SK-N-SH (cell line): Measurements from ENCODE around the gene BANF1. TPM values are rescaled to one million over a fixed set of nuclear protein-coding genes. Genes with fewer than 3 reads are reported as not detected.

Experiments
- CTCF ChIA-PET: fragments of 300-600, 350-600 bp; formaldehyde crosslinking; extraction: SDS; loops from one replicate; lab custom pipeline; 2021; lab: Yijun Ruan, JAX
- POLR2A ChIA-PET: fragments of 350-600 bp; sonication (Branson Sonifier 250); formaldehyde crosslinking; extraction: SDS; loops from one replicate; lab custom pipeline; 2020; ENCODE audit warnings: antibody characterized with exemption, inconsistent platforms; lab: Yijun Ruan, JAX
- DNase-seq: peaks from one replicate; pipeline ENCODE4 v3.0.0; 2012
- H2AFZ ChIP-seq: fragments of 200-600 bp; sonication (generic); 2 replicates; pipeline ENCODE4 v1.8.1; 2016; ENCODE audit warnings: antibody characterized with exemption, mild to moderate bottlenecking, low read depth
- H3F3A ChIP-seq: fragments of 200-600 bp; sonication (generic); replicated peaks from 2 replicates; pipeline ENCODE3; 2016; ENCODE audit warnings: antibody characterized with exemption, mild to moderate bottlenecking; ENCODE audit not compliant: insufficient read depth
- H3K27ac ChIP-seq, 2 experiments: fragments of 200-500 bp in 1 of 2; fragments of 200-600 bp in 1 of 2; sonication (Bioruptor generic) in 1 of 2; sonication (generic), shearing (Covaris generic) in 1 of 2; 2 replicates each; pipeline versions ENCODE4 v1.5.1 to v1.6.1; 2014 to 2016; ENCODE audit warnings: low read depth in 2 of 2, inconsistent platforms in 1 of 2, low read length in 1 of 2, mild to moderate bottlenecking in 1 of 2, mixed read lengths in 1 of 2
- H3K27me3 ChIP-seq: fragments of 200-600 bp; sonication (generic), shearing (Covaris generic); 2 replicates; pipeline ENCODE4 v1.6.1; 2016; ENCODE audit warnings: mixed run types; ENCODE audit not compliant: insufficient read depth
- H3K36me3 ChIP-seq, 2 experiments: fragments of 200-500 bp in 1 of 2; fragments of 200-600 bp in 1 of 2; sonication (Bioruptor generic) in 1 of 2; sonication (generic) in 1 of 2; replicated peaks in 1 of 2; 2 replicates each; pipeline versions ENCODE3 to v1.5.1; 2014 to 2016; ENCODE audit warnings: low read length in 1 of 2, mild to moderate bottlenecking in 1 of 2; ENCODE audit not compliant: insufficient read depth in 2 of 2, control insufficient read depth in 1 of 2
- H3K4me1 ChIP-seq, 2 experiments: fragments of 200-500 bp in 1 of 2; fragments of 200-600 bp in 1 of 2; sonication (Bioruptor generic) in 1 of 2; sonication (generic), shearing (Covaris generic) in 1 of 2; 2 replicates each; pipeline versions ENCODE4 v1.5.1 to v1.6.1; 2014 to 2016; ENCODE audit warnings: low read depth in 1 of 2, low read length in 1 of 2, mixed run types in 1 of 2; ENCODE audit not compliant: insufficient read depth in 2 of 2, control insufficient read depth in 1 of 2
- H3K4me2 ChIP-seq: fragments of 200-600 bp; sonication (generic), shearing (Covaris generic); 2 replicates; pipeline ENCODE4 v1.6.1; 2017; ENCODE audit warnings: mixed run types
- H3K4me3 ChIP-seq, 2 experiments: fragments of 200-500 bp in 1 of 2; fragments of 200-600 bp in 1 of 2; sonication (Bioruptor generic) in 1 of 2; sonication (generic), shearing (Covaris generic) in 1 of 2; 2 replicates each; pipeline versions ENCODE4 v1.5.1 to v1.8.1; 2014 to 2016; ENCODE audit warnings: low read depth in 2 of 2, inconsistent platforms in 1 of 2, low read length in 1 of 2, mild to moderate bottlenecking in 1 of 2, mixed read lengths in 1 of 2, moderate library complexity in 1 of 2
- H3K79me2 ChIP-seq: fragments of 200-600 bp; sonication (generic); 2 replicates; pipeline ENCODE4 v1.8.1; 2017; ENCODE audit warnings: mild to moderate bottlenecking; ENCODE audit not compliant: insufficient read depth
- H3K9ac ChIP-seq: fragments of 200-600 bp; sonication (generic); 2 replicates; pipeline ENCODE4 v1.6.1; 2017; ENCODE audit warnings: mixed run types
- H3K9me2 ChIP-seq: fragments of 200-600 bp; sonication (generic); 2 replicates; pipeline ENCODE4 v1.6.1; 2017; ENCODE audit warnings: mixed run types
- H3K9me3 ChIP-seq: fragments of 200-600 bp; sonication (generic); 2 replicates; pipeline ENCODE4 v1.6.1; 2017; ENCODE audit warnings: mixed run types, mild to moderate bottlenecking, moderate library complexity
- H4K20me1 ChIP-seq: fragments of 200-600 bp; sonication (generic); 2 replicates; pipeline ENCODE4 v1.6.1; 2017; ENCODE audit warnings: mild to moderate bottlenecking, mixed run types; ENCODE audit not compliant: insufficient read depth
- FOSL2 ChIP-seq: IDR thresholded peaks from 2 replicates; pipeline ENCODE4 v1.4.0; 2012; ENCODE audit warnings: low read depth, mild to moderate bottlenecking, moderate library complexity, borderline replicate concordance
- FOXJ3 ChIP-seq: sonication (generic); formaldehyde crosslinking; IDR thresholded peaks from 2 replicates; pipeline ENCODE4 v1.5.1; 2020; ENCODE audit warnings: mild to moderate bottlenecking, missing genetic modification reagents
- NFIC ChIP-seq: IDR thresholded peaks from 2 replicates; pipeline ENCODE4 v1.4.0; 2012; ENCODE audit warnings: borderline replicate concordance
- NRF1 ChIP-seq: IDR thresholded peaks from 2 replicates; pipeline ENCODE4 v1.6.1; 2012; ENCODE audit warnings: low read depth, mild to moderate bottlenecking, low read length
- SMC3 ChIP-seq: IDR thresholded peaks from 2 replicates; pipeline ENCODE4 v1.6.1; 2012; ENCODE audit warnings: low read depth, low read length, improper control_type of control experiment
- TAF1 ChIP-seq: IDR thresholded peaks from 2 replicates; pipeline ENCODE4 v1.6.1; 2012; ENCODE audit warnings: low read depth, mild to moderate bottlenecking, low read length, moderate library complexity, borderline replicate concordance
- YY1 ChIP-seq: IDR thresholded peaks from 2 replicates; pipeline ENCODE4 v1.4.0; 2012; ENCODE audit warnings: low read depth, mild to moderate bottlenecking
- WGBS: methylation state at CpG from one replicate; pipeline ENCODE4 v1.1.6; 2017; ENCODE audit warnings: low lambda C conversion rate; 5-methylcytosine and 5-hydroxymethylcytosine counted together
- polyA plus RNA-seq, 3 experiments: library from polyadenylated mRNA; depleted of rRNA; stranded (reverse); fragments of >200 nt; gene quantifications; 2 replicates each; pipeline ENCODE4 v1.2.3, GENCODE V29; 2012
- TF ChIP-seq, protein P1 (sequence below): fragments of 200-600 bp; sonication (generic); IDR thresholded peaks from 2 replicates; pipeline ENCODE4 v1.6.1; 2017; ENCODE audit warnings: antibody characterized with exemption, mild to moderate bottlenecking, moderate library complexity
- TF ChIP-seq, protein P2 (sequence below): IDR thresholded peaks from 2 replicates; pipeline ENCODE4; 2012
- TF ChIP-seq, protein P3 (sequence below): IDR thresholded peaks from 2 replicates; pipeline ENCODE4 v1.4.0; 2012; ENCODE audit warnings: low read depth, borderline replicate concordance

BANF1 gene
- polyA plus RNA-seq, 1 of the 3 experiments (the other 2 are of a cell fraction), result 382 TPM

DNA sequence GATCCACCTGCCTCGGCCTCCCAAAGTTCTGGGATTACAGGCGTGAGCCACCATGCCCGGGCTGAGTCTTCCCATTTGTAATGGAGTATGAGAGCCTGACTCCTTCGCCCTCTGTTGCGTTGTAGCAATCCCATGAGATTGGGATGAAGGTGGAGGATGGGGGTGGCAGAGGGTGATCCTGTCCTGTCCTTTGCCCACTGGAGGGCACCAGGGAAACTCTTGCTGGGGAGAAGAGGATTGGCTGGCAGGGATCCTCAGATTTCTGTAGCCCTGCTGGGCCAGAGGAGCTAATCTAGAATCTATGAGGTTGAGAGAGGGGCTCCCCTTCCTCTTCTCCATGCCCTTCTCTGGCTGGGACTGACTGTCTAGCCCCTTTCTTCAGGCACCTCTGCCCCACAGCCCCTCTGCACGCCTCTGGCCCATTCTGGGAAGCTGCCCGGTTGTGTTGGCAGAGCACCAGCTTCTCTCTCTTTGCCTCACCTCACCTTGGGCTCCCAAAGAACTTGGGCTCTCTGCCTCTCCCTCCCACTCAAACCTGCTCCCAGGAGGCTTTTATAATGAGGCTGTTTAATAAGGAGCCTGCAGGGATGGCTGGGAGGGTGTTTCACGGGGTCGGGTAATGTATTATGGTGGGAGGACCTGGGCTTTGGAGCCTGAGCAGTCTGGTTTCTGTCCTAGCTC, 33.5 kb downstream of the BANF1 start:
- Histone ChIP-seq H3K9me3 (no peaks in the 10 kb centered on the region), H4K20me1 (no peaks in the 10 kb centered on the region), H3K9me2 (no peaks in the 10 kb centered on the region), H3K27ac (no peak overlapping the region), H2AFZ (no peak overlapping the region), H3F3A (no peaks in the 10 kb centered on the region), H3K4me1 (no peaks in the 10 kb centered on the region), H3K4me2 (no peak overlapping the region), H3K79me2 (no peaks in the 10 kb centered on the region), H3K9ac (no peak overlapping the region), H3K27me3 (no peaks in the 10 kb centered on the region), H3K4me3 (no peak overlapping the region), H3K36me3 (no peaks in the 10 kb centered on the region)
- TF ChIP-seq NFIC, result no peak
- TF ChIP-seq, protein P1, sequence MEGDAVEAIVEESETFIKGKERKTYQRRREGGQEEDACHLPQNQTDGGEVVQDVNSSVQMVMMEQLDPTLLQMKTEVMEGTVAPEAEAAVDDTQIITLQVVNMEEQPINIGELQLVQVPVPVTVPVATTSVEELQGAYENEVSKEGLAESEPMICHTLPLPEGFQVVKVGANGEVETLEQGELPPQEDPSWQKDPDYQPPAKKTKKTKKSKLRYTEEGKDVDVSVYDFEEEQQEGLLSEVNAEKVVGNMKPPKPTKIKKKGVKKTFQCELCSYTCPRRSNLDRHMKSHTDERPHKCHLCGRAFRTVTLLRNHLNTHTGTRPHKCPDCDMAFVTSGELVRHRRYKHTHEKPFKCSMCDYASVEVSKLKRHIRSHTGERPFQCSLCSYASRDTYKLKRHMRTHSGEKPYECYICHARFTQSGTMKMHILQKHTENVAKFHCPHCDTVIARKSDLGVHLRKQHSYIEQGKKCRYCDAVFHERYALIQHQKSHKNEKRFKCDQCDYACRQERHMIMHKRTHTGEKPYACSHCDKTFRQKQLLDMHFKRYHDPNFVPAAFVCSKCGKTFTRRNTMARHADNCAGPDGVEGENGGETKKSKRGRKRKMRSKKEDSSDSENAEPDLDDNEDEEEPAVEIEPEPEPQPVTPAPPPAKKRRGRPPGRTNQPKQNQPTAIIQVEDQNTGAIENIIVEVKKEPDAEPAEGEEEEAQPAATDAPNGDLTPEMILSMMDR, result no peak
- TF ChIP-seq, protein P2, sequence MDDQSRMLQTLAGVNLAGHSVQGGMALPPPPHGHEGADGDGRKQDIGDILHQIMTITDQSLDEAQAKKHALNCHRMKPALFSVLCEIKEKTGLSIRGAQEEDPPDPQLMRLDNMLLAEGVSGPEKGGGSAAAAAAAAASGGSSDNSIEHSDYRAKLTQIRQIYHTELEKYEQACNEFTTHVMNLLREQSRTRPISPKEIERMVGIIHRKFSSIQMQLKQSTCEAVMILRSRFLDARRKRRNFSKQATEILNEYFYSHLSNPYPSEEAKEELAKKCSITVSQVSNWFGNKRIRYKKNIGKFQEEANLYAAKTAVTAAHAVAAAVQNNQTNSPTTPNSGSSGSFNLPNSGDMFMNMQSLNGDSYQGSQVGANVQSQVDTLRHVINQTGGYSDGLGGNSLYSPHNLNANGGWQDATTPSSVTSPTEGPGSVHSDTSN, result no peak
- 28% methylated on average over 7 of the region's 9 CpGs for WGBS
- CTCF ChIA-PET, result interaction anchor here (0.8 to 8.8 kb wide), 6 partner anchors 9 to 324 kb away, joined by 3 to 55 read pairs (median 4); partner anchors contain the start of gene CATSPER1
- DNase-seq, result no peak
- POLR2A ChIA-PET, result no interaction called here

DNA sequence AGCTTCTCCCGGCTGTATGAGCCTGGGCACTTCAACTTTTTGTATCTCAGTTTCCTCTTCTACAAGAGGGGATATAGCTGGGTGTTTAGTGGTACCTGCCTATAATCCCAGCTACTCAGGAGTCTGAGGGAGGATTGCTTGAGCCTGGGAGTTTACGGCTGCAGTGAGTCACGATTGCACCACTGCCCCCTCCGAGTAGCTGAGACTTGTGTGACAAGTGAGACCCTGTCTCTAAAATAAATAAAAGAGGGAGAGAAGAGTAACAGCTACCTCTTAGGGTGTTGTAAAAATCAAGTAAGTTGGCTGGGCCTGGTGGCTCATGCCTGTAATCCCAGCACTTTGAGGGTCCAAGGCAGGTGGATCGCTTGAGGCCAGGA, 34.0 kb downstream of the BANF1 start:
- Histone ChIP-seq H3K9me2 (no peaks in the 10 kb centered on the region), H3K36me3 (peaks cover 0 to 3% of the 10 kb centered on the region in 2 experiments), H4K20me1 (no peaks in the 10 kb centered on the region), H3K4me1 (no peaks in the 10 kb centered on the region), H3K27ac (no peak overlapping the region), H3K4me3 (no peak overlapping the region), H3K9ac (no peak overlapping the region), H3K9me3 (no peaks in the 10 kb centered on the region), H3K27me3 (no peaks in the 10 kb centered on the region), H3F3A (no peaks in the 10 kb centered on the region), H3K79me2 (no peaks in the 10 kb centered on the region), H2AFZ (no peak overlapping the region), H3K4me2 (no peak overlapping the region)
- no peak for TF ChIP-seq NRF1
- TF ChIP-seq SMC3, result no peak
- TF ChIP-seq, protein P1, result no peak
- no peak for TF ChIP-seq FOSL2
- TF ChIP-seq, protein P3, sequence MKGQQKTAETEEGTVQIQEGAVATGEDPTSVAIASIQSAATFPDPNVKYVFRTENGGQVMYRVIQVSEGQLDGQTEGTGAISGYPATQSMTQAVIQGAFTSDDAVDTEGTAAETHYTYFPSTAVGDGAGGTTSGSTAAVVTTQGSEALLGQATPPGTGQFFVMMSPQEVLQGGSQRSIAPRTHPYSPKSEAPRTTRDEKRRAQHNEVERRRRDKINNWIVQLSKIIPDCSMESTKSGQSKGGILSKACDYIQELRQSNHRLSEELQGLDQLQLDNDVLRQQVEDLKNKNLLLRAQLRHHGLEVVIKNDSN, result no peak
- TF ChIP-seq FOXJ3 (CRISPR knock-in tag), result no peak
- TF ChIP-seq, protein P2, result no peak
- no peak for TF ChIP-seq TAF1
- no peak for TF ChIP-seq YY1
- no peak for DNase-seq
- WGBS, result 63% methylated on average over 5 of the region's 5 CpGs
- ChIA-PET POLR2A (no interaction called here), CTCF (interaction anchor here (0.8 to 8.8 kb wide), 6 partner anchors 9 to 325 kb away, joined by 3 to 55 read pairs (median 4); partner anchors contain the start of gene CATSPER1)
